Stimulated activated CD8-positive, alpha-beta memory T cell treated with anti-CD3 and anti-CD28 coated beads, Interleukin-12 subunit alpha, Interleukin-12 subunit beta, amount 100 ng/mL, for 24 hours (primary cell): ENCODE results near the gene MED7.

ENCODE experiments used
- DNase-seq: peaks from one replicate; pipeline ENCODE4 v3.0.0-alpha.2; 2020; ENCODE audit errors: extremely low read depth

Gene MED7

DNA sequence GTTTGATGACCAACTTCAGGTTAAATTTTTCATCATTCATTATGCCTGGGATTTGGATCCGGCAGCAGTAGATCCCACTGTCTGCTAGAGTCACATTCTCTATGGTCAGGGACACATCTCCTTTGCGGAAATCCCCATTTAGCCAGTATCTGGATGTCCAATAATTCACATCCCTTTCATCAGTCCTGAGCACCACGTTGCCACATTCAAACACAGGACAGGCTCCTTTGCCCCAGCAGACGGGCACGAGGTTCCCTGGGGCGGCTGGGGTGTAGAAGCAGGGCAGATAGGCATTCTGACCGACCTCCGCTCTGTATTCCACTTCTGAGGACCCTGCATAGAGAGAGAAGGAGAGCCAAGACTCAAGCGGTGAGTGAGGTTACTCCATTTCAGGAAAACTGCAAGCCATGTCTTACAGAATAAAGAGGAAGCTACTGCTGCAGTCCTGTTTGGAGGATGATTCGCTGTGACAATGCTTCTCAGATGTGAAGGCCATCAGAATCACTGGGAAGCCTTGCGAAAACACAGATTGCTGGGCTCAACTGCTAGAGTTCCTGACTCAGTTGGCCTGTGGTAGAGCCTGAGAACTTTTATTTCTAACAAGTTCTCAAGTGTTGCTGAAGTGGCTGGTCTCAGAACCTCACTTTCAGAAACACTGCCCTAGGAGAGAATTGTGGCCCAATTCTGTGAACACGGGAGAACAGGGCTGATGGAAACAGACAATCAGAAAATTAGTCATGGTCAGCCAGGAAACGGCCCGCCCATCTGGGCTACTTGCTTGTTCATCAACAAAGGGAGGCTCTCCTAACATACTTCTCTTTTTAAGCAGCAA, 35.8 kb downstream of the MED7 start:
- no peak for DNase-seq

DNA sequence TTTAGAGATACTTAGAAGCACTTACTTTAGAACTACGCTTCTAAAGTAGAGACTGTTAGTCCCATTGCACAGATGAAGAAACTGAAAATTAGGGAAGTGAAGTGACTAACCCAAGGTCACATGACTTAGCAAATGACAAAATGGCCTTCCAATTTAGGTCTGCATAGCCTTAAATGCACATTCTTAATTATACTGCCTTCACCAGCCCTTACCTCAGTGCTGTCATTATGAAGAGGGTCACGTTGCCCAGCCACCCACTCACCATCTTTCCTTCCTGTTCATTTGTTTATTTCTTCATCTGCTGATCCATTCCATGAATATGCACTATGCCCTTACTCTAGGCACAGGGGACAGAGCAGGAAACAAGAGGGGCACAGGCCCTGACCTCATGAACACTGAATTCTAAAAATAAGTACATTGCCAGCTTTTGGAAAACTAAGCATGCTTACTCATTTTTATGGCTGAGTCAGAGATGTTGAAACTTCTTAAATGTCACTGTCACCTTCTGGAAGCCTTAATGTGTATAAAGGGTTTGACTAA, 42.5 kb downstream of the MED7 start:
- DNase-seq, result no peak

DNA sequence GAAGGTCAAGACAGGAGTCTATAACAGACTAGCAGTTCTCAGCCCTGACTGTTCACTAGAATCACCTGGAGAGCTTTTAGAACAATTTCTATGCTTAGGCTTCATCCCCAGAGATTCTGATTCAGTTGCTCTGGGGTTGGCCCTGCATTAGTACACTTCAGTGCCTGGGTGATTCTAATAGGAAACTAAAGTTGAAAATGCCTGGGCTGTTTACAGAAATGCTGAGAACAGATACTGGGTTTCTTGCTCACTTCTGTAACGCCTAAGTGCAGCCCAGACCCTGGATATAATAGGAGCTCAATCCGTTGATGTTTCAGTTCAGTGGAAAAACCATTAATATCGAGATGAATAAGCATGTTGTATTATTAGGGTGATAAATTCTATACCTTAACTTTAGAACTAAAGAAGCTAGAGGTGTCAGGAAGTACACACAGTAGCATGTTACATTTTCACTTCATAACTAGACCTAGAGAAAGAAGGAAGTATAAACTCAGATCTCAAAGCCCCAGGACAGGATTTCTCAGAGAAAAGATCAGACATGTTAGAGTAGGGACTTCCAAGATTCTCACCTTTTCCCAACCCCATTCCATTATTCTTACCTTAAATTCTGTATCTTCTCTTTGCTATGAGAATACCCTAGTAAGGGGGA, 54.2 kb downstream of the MED7 start:
- no peak for DNase-seq
